Upper lobe of left lung (tissue), 4 donors: ENCODE results near the gene APOL6.

ENCODE experiments used
- CTCF ChIP-seq, 6 experiments: fragments of 450-650 bp in 4 of 6; fragments of 200-600 bp in 2 of 6; sonication (generic) in 2 of 6; IDR thresholded peaks; one replicate each; pipeline ENCODE4 v1.5.1; 2016 to 2019; ENCODE audit warnings: antibody characterized with exemption in 6 of 6
- EP300 ChIP-seq, 4 donors: sonication (generic); formaldehyde crosslinking; IDR thresholded peaks; one replicate each; pipeline ENCODE4 v1.5.1; 2017; ENCODE audit warnings: antibody characterized with exemption in 4 of 4, control low read depth in 2 of 4
- POLR2AphosphoS5 ChIP-seq, 2 donors: sonication (generic); formaldehyde crosslinking; IDR thresholded peaks; one replicate each; pipeline ENCODE4 v1.5.1; 2017; ENCODE audit warnings: antibody characterized with exemption in 2 of 2

GRCh38 chr22:35705141-35705540, 56.9 kb downstream of the APOL6 start:
- no peak for TF ChIP-seq EP300 (IDR thresholded peaks at IDR 0.05)
- TF ChIP-seq CTCF (IDR thresholded peaks at IDR 0.05) = no peak
- TF ChIP-seq POLR2AphosphoS5 (IDR thresholded peaks at IDR 0.05) = no peak
